HG02763 (cell line): ENCODE results near the gene CCDC170.
"Not testable (repeated sequence)": the region's sequence is repeated elsewhere in the genome, so short reads cannot be mapped to it uniquely, and the experiment has no call there.

Source experiments
- ATAC-seq: cut with Tn5 transposase; IDR thresholded peaks from one replicate; pipeline ENCODE4 v1.9.1; 2021; ENCODE audit warnings: mild to moderate bottlenecking, moderate library complexity; ENCODE audit not compliant: unreplicated experiment

Gene CCDC170

GRCh38 chr6:151493161-151493803 is 535 bp upstream of the CCDC170 start:
- no peak for ATAC-seq

DNA sequence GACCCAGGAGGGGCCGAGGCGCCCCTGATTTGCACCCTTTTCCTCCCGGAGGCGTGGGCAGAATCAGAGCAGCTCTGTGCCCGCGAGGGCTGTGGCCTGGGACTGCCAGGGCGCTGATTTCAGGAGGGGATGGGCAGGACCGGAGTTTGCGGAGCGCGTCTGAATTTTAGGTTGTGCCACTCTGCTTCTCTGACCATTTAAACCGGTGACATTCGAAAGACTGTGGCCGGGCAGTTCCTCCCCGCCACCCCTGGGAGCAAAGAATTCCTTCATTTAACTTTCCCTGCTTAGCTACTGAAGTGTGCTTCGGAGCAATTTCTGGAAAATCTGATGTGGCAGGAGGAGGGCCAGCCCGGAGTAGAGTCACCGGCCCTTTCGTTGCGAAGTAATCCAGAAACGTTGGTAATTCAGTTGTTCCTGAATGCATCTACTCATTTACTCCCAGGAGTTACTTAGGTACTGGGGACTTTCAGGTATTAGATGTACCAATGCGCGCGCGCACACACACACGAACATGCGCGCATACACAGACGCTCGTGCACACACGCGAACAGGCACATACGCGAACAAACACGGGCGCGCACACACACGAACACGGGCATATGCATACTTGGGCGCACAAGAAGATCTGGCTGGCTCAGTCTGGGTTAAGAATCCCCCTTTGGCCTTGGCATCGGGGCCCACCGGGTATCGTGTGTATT is 568 bp downstream of the CCDC170 start:
- ATAC-seq: no peak

GRCh38 chr6:151494936-151495320 is 1.1 kb downstream of the CCDC170 start:
- ATAC-seq: no peak

DNA sequence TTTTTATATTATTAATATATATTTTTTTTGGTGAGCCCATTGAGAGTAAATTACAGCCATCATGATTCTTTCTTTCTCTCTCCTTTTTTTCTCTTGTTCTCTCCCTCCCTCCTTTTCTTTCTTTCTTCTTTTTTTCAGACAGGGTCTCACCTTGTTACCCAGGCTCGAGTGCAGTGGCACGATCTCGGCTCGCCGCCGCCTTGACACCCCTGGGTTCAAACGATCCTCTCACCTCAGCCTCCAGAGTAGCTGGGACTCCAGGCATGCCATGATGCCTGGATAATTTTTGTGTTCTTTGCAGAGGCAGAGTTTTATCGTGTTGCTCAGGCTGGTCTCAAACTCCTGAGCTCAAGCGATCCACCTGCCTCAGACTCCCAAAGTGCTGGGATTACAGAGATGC is 1.6 kb downstream of the CCDC170 start:
- no peak for ATAC-seq

GRCh38 chr6:151497905-151498304 is 4.1 kb downstream of the CCDC170 start:
- no peak for ATAC-seq

DNA sequence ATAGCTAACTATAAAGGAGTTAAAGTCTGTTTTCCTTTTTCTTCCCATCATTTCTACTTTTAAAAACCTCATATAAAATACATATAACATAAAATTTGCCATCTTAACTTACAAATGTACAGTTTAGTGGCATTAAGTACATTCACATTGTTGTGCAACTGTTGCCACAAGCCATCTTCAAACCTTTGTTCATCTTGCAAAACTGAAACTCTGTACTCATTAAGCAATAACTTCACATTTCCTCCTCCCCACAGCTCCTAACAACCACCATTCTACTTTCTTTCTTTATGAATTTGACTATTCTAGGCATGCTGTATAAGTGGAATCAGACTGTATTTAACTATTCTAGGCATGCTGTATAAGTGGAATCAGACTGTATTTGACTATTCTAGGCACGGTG is 4.5 kb downstream of the CCDC170 start:
- peak; percentile 65 for ATAC-seq

DNA sequence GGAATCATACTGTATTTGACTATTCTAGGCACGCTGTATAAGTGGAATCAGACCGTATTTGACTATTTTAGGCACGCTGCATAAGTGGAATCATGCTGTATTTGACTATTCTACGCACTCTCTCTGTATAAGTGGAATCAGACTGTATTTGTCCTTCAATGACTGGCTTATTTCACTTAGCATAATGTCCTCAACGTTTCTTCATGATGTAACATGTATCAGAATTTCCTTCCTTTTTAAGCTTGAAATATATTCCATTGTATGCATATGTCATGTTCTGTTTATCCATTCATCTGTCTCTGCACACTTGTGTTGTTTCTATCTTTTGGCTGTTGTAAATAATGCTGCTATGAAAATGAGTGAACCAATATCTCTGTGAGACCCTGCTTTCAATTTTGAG is 5.7 kb downstream of the CCDC170 start:
- no peak for ATAC-seq

- no peak for ATAC-seq
Measured at GRCh38 chr6:151501511-151502136, 7.8 kb downstream of the CCDC170 start.

GRCh38 chr6:151502499-151502898 is 8.7 kb downstream of the CCDC170 start:
- no peak for ATAC-seq

DNA sequence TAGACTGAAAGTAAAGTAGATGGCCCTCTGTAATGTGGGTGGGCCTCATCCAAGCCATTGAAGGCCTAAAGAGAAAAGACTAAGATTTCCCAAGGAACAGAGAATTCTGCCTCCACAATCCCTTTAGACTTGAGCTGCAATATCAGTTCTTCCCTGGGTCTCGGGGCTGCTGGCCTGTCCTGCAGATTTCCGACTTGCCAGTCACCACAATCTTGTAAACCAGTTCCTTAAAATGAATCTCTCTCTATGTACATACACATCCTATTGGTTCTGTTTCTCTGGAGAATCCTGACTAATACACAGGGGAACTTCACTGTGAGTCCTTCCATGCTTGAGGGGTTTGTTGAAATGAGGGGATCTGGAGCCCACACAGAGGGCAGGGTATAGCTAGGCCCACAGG is 12.9 kb downstream of the CCDC170 start:
- ATAC-seq: no peak

- ATAC-seq: no peak
Measured at GRCh38 chr6:151509048-151509447, 15.2 kb downstream of the CCDC170 start.

DNA sequence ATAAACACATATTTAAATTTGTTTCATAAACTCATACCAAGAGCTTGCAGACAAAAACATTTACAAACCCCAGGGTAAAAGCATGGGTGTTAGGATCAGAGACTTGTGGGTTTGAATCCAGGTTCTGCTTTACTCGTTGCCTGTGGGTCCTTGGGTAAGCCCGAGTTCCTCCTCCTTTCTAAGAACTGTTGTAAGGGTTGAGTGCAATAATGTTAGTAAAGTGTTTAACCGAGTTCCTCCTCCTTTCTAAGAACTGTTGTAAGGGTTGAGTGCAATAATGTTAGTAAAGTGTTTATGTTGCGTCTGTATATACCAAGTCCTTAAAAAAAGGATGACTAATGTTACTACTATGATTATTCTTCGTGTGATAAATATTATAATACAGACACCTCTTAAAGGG is 18.7 kb downstream of the CCDC170 start:
- ATAC-seq: no peak

- no peak for ATAC-seq
Measured at GRCh38 chr6:151514000-151514730, 20.3 kb downstream of the CCDC170 start.

GRCh38 chr6:151518992-151519391 is 25.2 kb downstream of the CCDC170 start:
- ATAC-seq: not testable (repeated sequence)

- ATAC-seq: no peak
Measured at GRCh38 chr6:151523034-151523433, 29.2 kb downstream of the CCDC170 start.

DNA sequence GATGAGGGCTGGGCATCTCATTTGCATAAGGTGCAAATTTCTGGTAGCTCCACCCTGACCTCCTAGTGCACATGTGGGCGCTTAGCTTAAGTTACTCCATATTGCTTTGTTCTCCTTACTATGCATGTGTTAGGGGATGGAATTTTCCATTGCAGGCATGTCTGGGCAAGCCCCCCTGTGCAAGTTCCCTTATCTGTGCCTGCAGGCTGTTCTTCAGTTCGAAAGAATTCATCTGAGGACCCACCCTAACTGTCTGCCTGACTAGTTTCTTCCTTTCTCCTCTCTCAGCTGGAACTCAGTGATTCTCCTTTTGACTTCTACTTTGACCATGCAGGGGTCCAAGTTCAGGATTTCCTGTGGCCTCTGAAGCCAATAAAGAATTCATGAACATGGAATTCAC is 30.2 kb downstream of the CCDC170 start:
- ATAC-seq: no peak

GRCh38 chr6:151534576-151534975 is 40.8 kb downstream of the CCDC170 start:
- no peak for ATAC-seq

- ATAC-seq: no peak
Measured at GRCh38 chr6:151535476-151536187, 41.8 kb downstream of the CCDC170 start.

GRCh38 chr6:151536188-151536479 is 42.3 kb downstream of the CCDC170 start:
- ATAC-seq: no peak

GRCh38 chr6:151537556-151537955 is 43.7 kb downstream of the CCDC170 start:
- no peak for ATAC-seq
